HL-60/S4 treated with phorbol 12-myristate 13-acetate at 8.2 ng/mL for 4 days and 3 days (cell line): ENCODE data around the gene FAM161A.

Experiments
- in situ Hi-C: fragments of 300-500 bp; cut with MboI; formaldehyde crosslinking; loops from 2 replicates; pipeline ENCODE4 v1.15.0; 2022; ENCODE audit warnings: low sequenced_read_pairs

Gene FAM161A

GRCh38 chr2:61787941-61788563 lies 65.8 kb downstream of the FAM161A start:
- in situ Hi-C loops = no loop called here

DNA sequence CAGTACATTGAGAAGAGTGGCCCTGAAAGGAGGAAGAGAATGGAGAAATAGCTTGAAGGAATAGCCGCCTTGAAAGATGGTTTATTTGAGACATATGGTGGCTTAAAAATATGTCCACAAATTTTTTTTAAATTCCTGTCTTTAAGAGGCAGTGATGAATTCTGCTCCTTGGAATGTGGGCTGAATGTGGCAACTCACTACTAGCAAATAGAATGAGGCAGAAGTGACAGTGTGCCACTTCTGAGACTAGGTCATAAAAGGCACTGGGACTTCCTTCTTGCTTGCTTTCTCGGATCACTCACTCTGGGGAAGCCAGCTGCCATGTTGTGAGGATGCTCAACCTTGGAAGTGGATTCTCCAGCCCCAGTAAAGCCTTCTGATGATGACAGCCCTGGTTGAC lies 67.0 kb downstream of the FAM161A start:
- in situ Hi-C loops = no loop called here

- in situ Hi-C loops = no loop called here
Measured at GRCh38 chr2:61785583-61785982, 68.3 kb downstream of the FAM161A start.

DNA sequence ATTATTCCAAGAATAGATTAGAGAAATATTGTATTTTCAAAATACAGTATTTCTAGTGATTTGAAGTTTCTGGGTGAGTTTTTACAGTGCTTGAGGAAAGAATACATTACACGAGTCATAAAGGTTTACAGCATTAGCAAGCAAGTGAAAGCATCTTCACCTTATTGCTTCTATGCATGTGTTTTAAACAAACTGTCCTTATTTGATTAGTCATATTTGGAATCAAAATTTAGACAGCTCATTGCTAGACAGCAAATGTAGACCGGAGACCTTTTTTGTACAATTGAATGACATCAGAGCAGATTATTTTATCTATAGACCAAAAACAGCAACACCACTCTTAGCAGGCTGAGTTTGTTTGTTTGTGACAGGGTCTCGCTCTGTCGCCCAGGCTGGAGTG lies 69.2 kb downstream of the FAM161A start:
- in situ Hi-C loops = no loop called here

DNA sequence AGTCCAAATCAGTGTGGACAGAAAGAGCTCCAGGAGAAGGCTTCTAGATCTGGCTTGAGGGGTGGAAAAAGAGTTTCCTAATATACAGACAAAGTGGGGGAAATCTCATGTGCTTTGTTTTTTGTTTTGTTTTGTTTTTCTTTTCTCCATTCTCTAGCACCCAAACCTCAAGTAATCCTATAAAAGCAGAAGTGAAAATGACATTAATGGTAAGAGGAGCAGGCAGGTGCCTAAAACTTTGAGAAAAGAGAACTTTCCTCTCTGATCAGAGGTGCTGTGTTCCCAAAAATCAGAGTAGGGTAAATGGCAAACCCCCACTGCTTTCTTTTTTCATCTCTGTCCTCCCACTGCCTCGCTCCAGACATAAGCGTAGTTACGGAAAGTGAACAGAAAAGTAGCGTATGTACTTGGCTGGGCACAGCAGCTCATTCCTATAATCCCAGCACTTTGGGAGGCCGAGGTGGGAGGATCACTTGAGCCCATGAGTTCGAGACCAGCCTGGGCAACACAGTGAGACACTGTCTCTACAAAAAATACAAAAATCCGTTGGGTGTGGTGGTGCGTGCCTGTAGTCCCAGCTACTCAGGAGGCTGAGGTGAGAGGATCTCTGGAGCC lies 77.8 kb downstream of the FAM161A start:
- in situ Hi-C loops = no loop called here
